Activated T-helper 1 cell treated with anti-CD3 and anti-CD28 coated beads, Interleukin-2, amount 50 U/mL, for 16 hours (primary cell): Measurements from ENCODE around the gene PSMC4.
"Not testable (repeated sequence)": the region's sequence is repeated elsewhere in the genome, so short reads cannot be mapped to it uniquely, and the experiment has no call there.

ENCODE experiments used
- DNase-seq, 2 donors: peaks; one replicate each; pipeline ENCODE4 v3.0.0-alpha.2; 2020; ENCODE audit warnings: low read depth in 1 of 2, low spot score in 1 of 2

The PSMC4 gene

GRCh38 chr19:39943586-39943985 is 27.4 kb upstream of the PSMC4 start:
- DNase-seq, result no peak

- no peak for DNase-seq
These were observed 24.4 kb upstream of the PSMC4 start for GRCh38 chr19:39946532-39946931.

- DNase-seq, result no peak
These were observed 21.8 kb upstream of the PSMC4 start for GRCh38 chr19:39949026-39949747.

- DNase-seq, result no peak
These were observed 19.8 kb upstream of the PSMC4 start for GRCh38 chr19:39951065-39951650.

GRCh38 chr19:39951686-39952085 is 19.3 kb upstream of the PSMC4 start:
- no peak for DNase-seq

- DNase-seq, result no peak
These were observed 17.1 kb upstream of the PSMC4 start for GRCh38 chr19:39953915-39954314.

- not testable (repeated sequence) for DNase-seq
These were observed 13.1 kb upstream of the PSMC4 start for GRCh38 chr19:39957886-39958285.

GRCh38 chr19:39958942-39959341 is 12.0 kb upstream of the PSMC4 start:
- DNase-seq, result not testable (repeated sequence)

- not testable (repeated sequence) for DNase-seq
These were observed 11.6 kb upstream of the PSMC4 start for GRCh38 chr19:39959407-39959806.

- DNase-seq, result no peak
These were observed 7.1 kb upstream of the PSMC4 start for GRCh38 chr19:39963898-39964297.

GRCh38 chr19:39966617-39967016 is 4.3 kb upstream of the PSMC4 start:
- DNase-seq, result no peak

- no peak for DNase-seq
These were observed 3.4 kb upstream of the PSMC4 start for GRCh38 chr19:39967561-39967960.

- DNase-seq, result no peak
These were observed 2.2 kb upstream of the PSMC4 start for GRCh38 chr19:39968789-39969188.

GRCh38 chr19:39969266-39969665 is 1.7 kb upstream of the PSMC4 start:
- DNase-seq, result no peak

GRCh38 chr19:39969681-39970424 is 1.1 kb upstream of the PSMC4 start:
- DNase-seq, result no peak

GRCh38 chr19:39970425-39970674 is 615 bp upstream of the PSMC4 start:
- DNase-seq, result no peak

- DNase-seq, result no peak
These were observed 543 bp downstream of the PSMC4 start for GRCh38 chr19:39971380-39972035.

- no peak for DNase-seq
These were observed 3.6 kb downstream of the PSMC4 start for GRCh38 chr19:39974377-39975155.

GRCh38 chr19:39982883-39983282 is 11.9 kb downstream of the PSMC4 start:
- DNase-seq, result no peak

- DNase-seq, result no peak
These were observed 12.8 kb downstream of the PSMC4 start for GRCh38 chr19:39983695-39984300.

- no peak for DNase-seq
These were observed 15.7 kb downstream of the PSMC4 start for GRCh38 chr19:39986643-39987042.
